Middle frontal gyrus (tissue), 1 donor: ENCODE measurements around the gene CDK10.
"Not testable (repeated sequence)": the region's sequence is repeated elsewhere in the genome, so short reads cannot be mapped to it uniquely, and the experiment has no call there.

Experiments used
- DNase-seq: peaks from one replicate; pipeline ENCODE4 v3.0.0-alpha.2; 2015; ENCODE audit warnings: low spot score; ENCODE audit errors: extremely low spot score

Gene CDK10

GRCh38 chr16:89667000-89667399 is 19.5 kb upstream of the CDK10 start:
- not testable (repeated sequence) for DNase-seq

GRCh38 chr16:89667633-89668032 is 18.9 kb upstream of the CDK10 start:
- no peak for DNase-seq

GRCh38 chr16:89668790-89669158 is 17.7 kb upstream of the CDK10 start:
- no peak for DNase-seq

- DNase-seq, result no peak
Observed at GRCh38 chr16:89669755-89670154, 16.7 kb upstream of the CDK10 start.

- DNase-seq, result no peak
Observed at GRCh38 chr16:89670496-89671431, 15.7 kb upstream of the CDK10 start.

GRCh38 chr16:89671565-89671964 is 14.9 kb upstream of the CDK10 start:
- DNase-seq, result not testable (repeated sequence)

GRCh38 chr16:89672177-89672941 is 14.1 kb upstream of the CDK10 start:
- DNase-seq, result no peak

GRCh38 chr16:89678258-89678657 is 8.2 kb upstream of the CDK10 start:
- DNase-seq, result no peak

- no peak for DNase-seq
Observed at GRCh38 chr16:89685916-89686315, 573 bp upstream of the CDK10 start.

- no peak for DNase-seq
Observed at GRCh38 chr16:89687092-89687940, 827 bp downstream of the CDK10 start.

GRCh38 chr16:89688395-89688794 is 1.9 kb downstream of the CDK10 start:
- DNase-seq, result no peak

- no peak for DNase-seq
Observed at GRCh38 chr16:89689142-89689541, 2.7 kb downstream of the CDK10 start.

GRCh38 chr16:89689621-89690020 is 3.1 kb downstream of the CDK10 start:
- DNase-seq, result not testable (repeated sequence)

GRCh38 chr16:89690392-89690901 is 4.0 kb downstream of the CDK10 start:
- DNase-seq, result no peak

GRCh38 chr16:89691231-89691985 is 4.9 kb downstream of the CDK10 start:
- DNase-seq, result no peak

- DNase-seq, result no peak
Observed at GRCh38 chr16:89691986-89692569, 5.6 kb downstream of the CDK10 start.

GRCh38 chr16:89693289-89693731 is 6.8 kb downstream of the CDK10 start:
- DNase-seq, result no peak

GRCh38 chr16:89693931-89694783 is 7.7 kb downstream of the CDK10 start:
- DNase-seq, result no peak

GRCh38 chr16:89694784-89695085 is 8.2 kb downstream of the CDK10 start:
- DNase-seq, result not testable (repeated sequence)
